Common myeloid progenitor, CD34-positive (primary cell): ENCODE data around the gene SQSTM1.

ENCODE experiments used
- CTCF ChIA-PET: fragments of 350-600 bp; sonication (Branson Sonifier 250); formaldehyde crosslinking; loops from one replicate; lab custom pipeline; 2021; ENCODE audit warnings: antibody characterized with exemption; lab: Charles Lee
- POLR2A ChIA-PET: fragments of 350-600 bp; sonication (Branson Sonifier 250); formaldehyde crosslinking; loops from one replicate; lab custom pipeline; 2021; ENCODE audit warnings: antibody characterized with exemption; lab: Charles Lee
- DNase-seq, 3 donors: peaks; one replicate each; pipeline versions ENCODE4 v3.0.0 to v3.0.0-alpha.2; 2013
- H3K27ac ChIP-seq, 2 experiments: 1 replicate in 1 of 2; 2 replicates in 1 of 2; pipeline ENCODE4 v1.7.0; 2013; ENCODE audit warnings: inconsistent platforms in 2 of 2, low read length in 2 of 2, mild to moderate bottlenecking in 2 of 2, low read depth in 1 of 2, moderate library complexity in 1 of 2; ENCODE audit not compliant: severe bottlenecking in 2 of 2, insufficient read depth in 1 of 2, poor library complexity in 1 of 2
- H3K27me3 ChIP-seq, 5 experiments: replicated peaks in 2 of 5; 1 replicate in 3 of 5; 2 replicates in 2 of 5; pipeline versions ENCODE4 v1.6.1 to v1.7.0; 2013; ENCODE audit warnings: low read length in 4 of 5, mild to moderate bottlenecking in 2 of 5, moderate library complexity in 2 of 5, inconsistent platforms in 1 of 5; ENCODE audit not compliant: insufficient read depth in 5 of 5, control insufficient read depth in 4 of 5
- H3K36me3 ChIP-seq, 4 experiments: 1 replicate in 2 of 4; 2 replicates in 2 of 4; pipeline versions ENCODE4 v1.6.1 to v1.7.0; 2013; ENCODE audit warnings: low read length in 3 of 4, control low read depth in 1 of 4, mild to moderate bottlenecking in 1 of 4; ENCODE audit not compliant: control insufficient read depth in 4 of 4, insufficient read depth in 4 of 4
- H3K4me1 ChIP-seq, 4 experiments: 1 replicate in 3 of 4; 2 replicates in 1 of 4; pipeline versions ENCODE4 v1.6.1 to v1.7.1; 2013; ENCODE audit warnings: low read length in 3 of 4, mild to moderate bottlenecking in 3 of 4, control low read depth in 1 of 4, inconsistent platforms in 1 of 4, moderate library complexity in 1 of 4; ENCODE audit not compliant: control insufficient read depth in 4 of 4, insufficient read depth in 4 of 4; ENCODE audit errors: control extremely low read depth in 1 of 4
- H3K4me3 ChIP-seq, 7 experiments: 1 replicate in 4 of 7; 2 replicates in 3 of 7; pipeline versions ENCODE4 v1.5.1 to v1.7.0; 2013; ENCODE audit warnings: mild to moderate bottlenecking in 7 of 7, low read length in 6 of 7, moderate library complexity in 6 of 7, inconsistent platforms in 2 of 7, low read depth in 2 of 7, control low read depth in 1 of 7; ENCODE audit not compliant: insufficient read depth in 4 of 7, control insufficient read depth in 1 of 7; ENCODE audit errors: extremely low read depth in 1 of 7
- H3K9me3 ChIP-seq, 5 experiments: 1 replicate in 4 of 5; 2 replicates in 1 of 5; pipeline versions ENCODE4 v1.6.1 to v1.7.1; 2013; ENCODE audit warnings: low read length in 4 of 5, mild to moderate bottlenecking in 2 of 5, inconsistent platforms in 1 of 5, low read depth in 1 of 5, moderate library complexity in 1 of 5; ENCODE audit not compliant: control insufficient read depth in 4 of 5, insufficient read depth in 2 of 5; ENCODE audit errors: control extremely low read depth in 1 of 5
- WGBS: methylation state at CpG from one replicate; pipeline ENCODE4 v1.1.5; 2013; ENCODE audit not compliant: insufficient coverage; 5-methylcytosine and 5-hydroxymethylcytosine counted together

Gene SQSTM1

DNA sequence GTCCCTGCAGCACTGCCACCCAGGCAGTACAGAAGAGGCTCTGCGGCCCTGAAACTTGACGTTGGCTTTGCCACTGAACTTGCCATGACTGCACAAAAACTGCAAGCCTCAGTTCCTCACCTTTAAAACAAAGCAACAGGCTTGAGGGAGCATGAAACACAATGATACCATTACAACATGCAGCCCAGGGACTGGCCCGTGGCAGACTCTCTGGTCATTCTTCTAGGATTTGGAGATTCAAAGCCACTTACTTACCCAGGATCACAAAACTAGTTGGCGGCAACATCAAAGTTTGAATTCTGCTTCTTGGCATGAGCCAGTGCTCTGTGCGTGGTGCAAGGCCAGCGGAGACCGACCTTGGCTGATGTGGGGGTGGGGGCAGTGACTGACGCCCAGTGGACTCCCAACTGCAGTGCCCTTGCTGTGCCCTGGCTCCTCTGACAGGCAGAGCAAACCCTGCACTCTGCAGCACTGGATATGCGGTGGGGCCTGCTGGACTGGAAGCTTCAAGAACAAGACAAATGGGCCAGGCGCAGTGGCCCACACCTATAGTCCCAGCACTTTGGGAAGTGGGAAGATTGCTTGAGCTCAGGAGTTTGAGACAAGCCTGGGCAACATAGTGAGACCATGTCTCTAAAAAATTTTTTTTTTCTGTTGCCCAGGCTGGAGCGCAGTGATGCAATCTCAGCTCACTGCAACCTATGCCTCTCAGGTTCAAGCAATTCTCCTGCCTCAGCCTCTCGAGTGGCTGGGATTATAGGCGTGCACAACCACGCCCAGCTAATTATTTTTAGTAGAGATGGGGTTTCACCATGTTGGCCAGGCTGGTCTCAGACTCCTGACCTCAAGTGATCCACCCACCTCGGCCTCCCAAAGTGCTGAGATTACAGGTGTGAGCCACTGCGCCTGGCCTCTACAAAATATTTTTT lies 18.9 kb downstream of the SQSTM1 start:
- ChIA-PET CTCF (interaction anchor here (0.8 kb wide), 1 partner anchor 8 kb away, joined by 3 read pairs; no protein-coding TSS in a partner anchor), POLR2A (interaction anchor here (0.6 kb wide), 1 partner anchor 12 kb away, joined by 3 read pairs; no protein-coding TSS in a partner anchor)
- H3K27me3 ChIP-seq: no peaks in the 10 kb centered on the region
- H3K27ac ChIP-seq: no peak overlapping the region
- peaks cover 0 to 4% (median 2%) of the 10 kb centered on the region in 5 experiments for H3K9me3 ChIP-seq
- WGBS: over 99% methylated on average over 13 of the region's 16 CpGs
- no peak for DNase-seq
- no peak overlapping the region for H3K4me3 ChIP-seq
- peaks cover 13 to 72% (median 39%) of the 10 kb centered on the region in 4 experiments for H3K36me3 ChIP-seq
- peaks cover 0 to 2% (median 0%) of the 10 kb centered on the region in 4 experiments for H3K4me1 ChIP-seq

DNA sequence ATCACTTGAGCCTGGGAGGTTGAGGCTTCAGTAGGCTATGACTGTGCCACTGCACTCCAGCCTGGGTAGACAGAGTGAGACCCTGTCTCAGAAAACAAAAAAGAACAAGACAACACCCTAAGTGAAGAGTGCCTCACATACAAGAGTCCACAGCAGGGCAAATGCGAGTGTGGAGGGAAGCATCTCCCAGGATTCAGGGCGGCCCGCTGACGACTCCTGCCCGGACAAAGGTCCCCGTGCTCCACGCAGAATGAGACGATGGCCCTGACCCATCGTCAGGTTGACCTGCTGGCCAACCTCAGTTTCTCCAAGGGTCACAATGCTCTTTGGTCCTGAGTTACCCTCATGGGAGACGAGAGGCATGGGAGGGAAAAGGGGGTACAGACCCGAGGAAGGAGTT lies 19.6 kb downstream of the SQSTM1 start:
- Histone ChIP-seq H3K27ac (no peak overlapping the region), H3K9me3 (peaks cover 0 to 5% (median 2%) of the 10 kb centered on the region in 5 experiments), H3K36me3 (peaks cover 13 to 74% (median 40%) of the 10 kb centered on the region in 4 experiments), H3K4me1 (peaks cover 0 to 2% (median 0%) of the 10 kb centered on the region in 4 experiments), H3K27me3 (no peaks in the 10 kb centered on the region), H3K4me3 (no peak overlapping the region)
- CTCF ChIA-PET: interaction anchor here (0.8 kb wide), 1 partner anchor 9 kb away, joined by 3 read pairs; no protein-coding TSS in a partner anchor
- DNase-seq: no peak
- WGBS: 98% methylated on average over 11 of the region's 11 CpGs
- POLR2A ChIA-PET: no interaction called here

DNA sequence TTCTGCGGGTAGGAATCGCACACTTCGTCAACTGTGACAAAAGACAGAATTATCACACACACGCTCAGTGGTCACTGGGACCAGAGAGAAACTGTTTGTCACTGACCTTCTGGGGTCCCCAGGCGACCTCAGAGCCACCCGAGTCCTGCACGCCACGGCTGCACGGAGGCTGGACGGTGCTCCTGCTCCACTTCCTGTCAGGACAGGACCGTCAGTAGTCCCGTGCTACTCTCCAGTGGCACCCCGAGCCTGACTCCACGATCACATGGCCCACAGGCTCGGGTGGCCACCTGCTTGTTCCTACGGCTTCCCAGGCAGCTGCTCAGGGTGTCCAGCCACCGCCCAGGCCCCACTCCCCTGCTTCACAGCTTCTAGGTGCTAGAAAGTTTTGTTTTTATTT lies 20.1 kb downstream of the SQSTM1 start:
- CTCF ChIA-PET: interaction anchor here (1.3 kb wide), 1 partner anchor 39 kb away, joined by 7 read pairs; no protein-coding TSS in a partner anchor
- H3K36me3 ChIP-seq: peaks cover 13 to 74% (median 43%) of the 10 kb centered on the region in 4 experiments
- H3K4me1 ChIP-seq: peaks cover 0 to 2% (median 0%) of the 10 kb centered on the region in 4 experiments
- 97% methylated on average over 16 of the region's 17 CpGs for WGBS
- H3K27ac ChIP-seq: no peak overlapping the region
- no peaks in the 10 kb centered on the region for H3K27me3 ChIP-seq
- POLR2A ChIA-PET: no interaction called here
- H3K9me3 ChIP-seq: peaks cover 0 to 6% (median 4%) of the 10 kb centered on the region in 5 experiments
- H3K4me3 ChIP-seq: no peak overlapping the region
- no peak for DNase-seq

DNA sequence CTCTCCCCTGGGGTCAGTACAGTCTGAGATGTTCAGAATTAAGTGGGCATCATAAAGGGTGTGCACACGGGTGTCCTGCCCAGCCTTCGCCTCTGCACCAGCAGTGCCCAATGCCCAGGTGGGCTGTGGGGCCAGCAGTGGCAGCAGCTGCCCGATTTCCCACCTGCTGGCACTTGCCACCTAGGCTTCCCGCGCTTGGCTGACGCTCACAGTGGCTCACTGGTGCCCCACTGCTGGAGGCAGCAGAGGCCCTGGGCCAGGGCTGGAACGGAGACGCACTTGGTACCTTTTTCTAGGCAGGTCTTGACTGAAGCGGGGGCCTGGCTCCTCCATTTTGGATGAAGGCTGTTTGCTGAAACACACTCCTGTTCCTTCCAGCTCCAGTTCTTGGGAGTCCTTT lies 20.9 kb downstream of the SQSTM1 start:
- DNase-seq: no peak
- Histone ChIP-seq H3K36me3 (peaks cover 13 to 74% (median 41%) of the 10 kb centered on the region in 4 experiments), H3K9me3 (peaks cover 0 to 8% (median 7%) of the 10 kb centered on the region in 5 experiments), H3K4me3 (no peak overlapping the region), H3K27ac (no peak overlapping the region), H3K4me1 (no peaks in the 10 kb centered on the region), H3K27me3 (no peaks in the 10 kb centered on the region)
- WGBS: 99% methylated on average over 7 of the region's 9 CpGs
- CTCF ChIA-PET: interaction anchor here (1.3 kb wide), 1 partner anchor 40 kb away, joined by 7 read pairs; no protein-coding TSS in a partner anchor
- POLR2A ChIA-PET: interaction anchor here (0.6 kb wide), 1 partner anchor 80 kb away, joined by 4 read pairs; no protein-coding TSS in a partner anchor

DNA sequence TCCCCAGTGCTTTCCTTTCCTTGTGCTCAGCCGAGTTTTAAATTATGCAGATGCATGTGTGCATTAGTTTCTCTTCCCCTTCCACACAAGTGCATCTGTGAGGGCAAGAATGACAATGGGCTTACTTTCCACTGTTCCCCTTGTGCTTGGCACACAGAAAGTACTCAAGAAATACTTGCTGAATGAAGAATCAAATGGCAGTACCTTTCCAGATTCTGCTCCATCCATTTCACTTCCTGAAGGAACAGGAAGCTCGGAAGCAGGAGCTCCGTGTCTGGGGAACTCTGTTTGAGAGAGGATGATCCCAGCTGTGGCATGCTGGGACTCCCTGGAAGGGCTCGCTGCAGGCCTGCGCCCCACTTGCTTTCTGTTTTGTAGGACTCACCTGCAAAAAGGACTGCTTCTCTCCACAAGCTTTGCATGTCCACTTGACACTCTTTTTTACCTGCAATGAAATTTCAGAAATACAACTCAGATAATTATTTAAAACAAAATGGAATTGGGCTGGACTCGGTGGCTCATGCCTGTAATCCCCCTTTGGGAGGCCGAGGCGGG lies 32.4 kb downstream of the SQSTM1 start:
- no peaks in the 10 kb centered on the region for H3K9me3 ChIP-seq
- CTCF ChIA-PET: interaction anchor here (1.0 to 1.6 kb wide), 2 partner anchors 9 to 20 kb away, joined by 3 to 4 read pairs; no protein-coding TSS in a partner anchor
- no peak overlapping the region for H3K27ac ChIP-seq
- 88% methylated on average over 4 of the region's 8 CpGs for WGBS
- DNase-seq: no peak
- H3K4me1 ChIP-seq: peaks cover 0 to 6% (median 4%) of the 10 kb centered on the region in 4 experiments
- POLR2A ChIA-PET: no interaction called here
- H3K4me3 ChIP-seq: no peak overlapping the region
- H3K27me3 ChIP-seq: no peaks in the 10 kb centered on the region
- peaks cover 15 to 40% (median 39%) of the 10 kb centered on the region in 4 experiments for H3K36me3 ChIP-seq

DNA sequence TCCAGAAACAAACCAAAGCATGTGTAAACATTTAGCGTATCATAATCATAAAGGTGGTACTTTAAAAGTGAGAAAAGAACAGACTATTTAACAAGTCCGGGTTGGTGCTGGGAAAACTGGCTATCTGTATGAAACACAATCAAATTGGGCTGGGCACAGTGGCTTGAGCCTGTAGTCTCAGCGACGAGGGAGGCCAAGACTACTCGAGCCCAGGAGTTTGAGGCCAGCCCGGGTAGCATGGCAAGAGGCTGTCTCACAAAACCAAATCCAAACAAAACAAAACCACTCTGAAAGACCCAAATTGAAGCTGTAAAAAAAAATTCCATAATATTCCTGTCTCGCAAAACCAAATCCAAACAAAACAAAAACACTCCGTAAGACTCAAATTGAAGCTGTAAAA lies 33.7 kb downstream of the SQSTM1 start:
- CTCF ChIA-PET: interaction anchor here (0.9 to 1.6 kb wide), 2 partner anchors 10 to 52 kb away, joined by 3 to 4 read pairs; no protein-coding TSS in a partner anchor
- 100% methylated on average over 6 of the region's 8 CpGs for WGBS

More for the DNA sequence above, 33.7 kb downstream of the SQSTM1 start:
- Histone ChIP-seq H3K27me3 (no peaks in the 10 kb centered on the region), H3K9me3 (no peaks in the 10 kb centered on the region), H3K36me3 (peaks cover 15 to 33% (median 31%) of the 10 kb centered on the region in 4 experiments), H3K4me1 (peaks cover 3 to 14% (median 7%) of the 10 kb centered on the region in 4 experiments), H3K27ac (no peak overlapping the region), H3K4me3 (no peak overlapping the region)
- no peak for DNase-seq
- POLR2A ChIA-PET: no interaction called here
